Heart right ventricle (tissue), 16 donors: ENCODE data around the gene MYRF. TPM values are rescaled to one million over a fixed set of nuclear protein-coding genes. Genes with fewer than 3 reads are reported as not detected.

Experiments used
- ATAC-seq, 8 donors: fragments of 200-7000 bp; cut with Tn5 transposase; one replicate each; pipeline ENCODE4 v1.9.1; 2020; ENCODE audit warnings: mild to moderate bottlenecking in 8 of 8, moderate library complexity in 8 of 8, moderate number of reproducible peaks in 1 of 8
- DNase-seq, 2 donors: peaks; one replicate each; pipeline ENCODE4 v3.0.0-alpha.2; 2020
- H3K27ac ChIP-seq, 10 donors: fragments of 200-600 bp; sonication (generic) in 2 of 10; one replicate each; pipeline versions ENCODE4 v1.5.0 to v1.8.0; 2020 to 2022; ENCODE audit warnings: mild to moderate bottlenecking in 3 of 10
- H3K27me3 ChIP-seq, 7 donors: fragments of 200-600 bp; one replicate each; pipeline ENCODE4 v1.8.0; 2021 to 2022; ENCODE audit warnings: mild to moderate bottlenecking in 2 of 7
- H3K36me3 ChIP-seq, 9 donors: fragments of 200-600 bp; sonication (generic) in 1 of 9; one replicate each; pipeline versions ENCODE4 v1.5.0 to v1.8.0; 2020 to 2022; ENCODE audit warnings: mild to moderate bottlenecking in 2 of 9
- H3K4me1 ChIP-seq, 9 donors: fragments of 200-600 bp; sonication (generic) in 1 of 9; one replicate each; pipeline versions ENCODE4 v1.5.0 to v1.8.0; 2020 to 2022; ENCODE audit warnings: mild to moderate bottlenecking in 4 of 9
- H3K4me3 ChIP-seq, 10 donors: fragments of 200-600 bp; sonication (generic) in 2 of 10; one replicate each; pipeline versions ENCODE4 v1.5.0 to v1.8.0; 2020 to 2022; ENCODE audit warnings: mild to moderate bottlenecking in 7 of 10, moderate library complexity in 2 of 10
- H3K9me3 ChIP-seq, 11 donors: fragments of 200-600 bp in 10 of 11; sonication (generic) in 2 of 11; one replicate each; pipeline versions ENCODE4 v1.5.0 to v1.8.0; 2013 to 2022; ENCODE audit warnings: mild to moderate bottlenecking in 2 of 11, control low read depth in 1 of 11, moderate library complexity in 1 of 11
- WGBS, 2 donors: extraction: QIAGEN DNeasy Blood & Tissue Kit; methylation state at CpG; one replicate each; pipeline ENCODE4 v1.1.7; 2013; ENCODE audit warnings: inconsistent platforms in 1 of 2; 5-methylcytosine and 5-hydroxymethylcytosine counted together
- intact Hi-C, 10 donors: fragments of 100-400 bp; cut with DNase I; formaldehyde crosslinking; loops; one replicate each; pipeline versions ENCODE4 v1.11.1 to v1.14.2; 2022
- long read RNA-seq, 3 donors: library from polyadenylated mRNA; unstranded; transcript quantifications; one replicate each; pipeline ENCODE4 v2.0.0, GENCODE V29; 2020 to 2021
- polyA plus RNA-seq, 2 donors: library from polyadenylated mRNA; stranded (reverse); fragments of 200-250 nt; gene quantifications; one replicate each; pipeline ENCODE4 v1.2.3, GENCODE V29; 2013
- total RNA-seq, 10 donors: library from RNA; stranded (reverse); fragmentation: NEBNext Ultra II Directional in 3 of 10; extraction: Animal tissue kit (Norgen Biotek cat#: 25700) in 3 of 10; gene quantifications; one replicate each; pipeline versions ENCODE4 v1.2.1 to v1.2.4, GENCODE V29; 2021 to 2023
- TF ChIP-seq, protein P1 (sequence below), 9 donors: fragments of 200-600 bp; sonication (generic) in 2 of 9; IDR thresholded peaks; one replicate each; pipeline versions ENCODE4 v1.5.0 to v1.8.0; 2021 to 2022; ENCODE audit warnings: antibody characterized with exemption in 9 of 9, mild to moderate bottlenecking in 5 of 9, moderate library complexity in 1 of 9
- donor health status: Arrhythmogenic right ventricular cardiomyopathy.
- donor health status: ischemic (EF 13 %, LVEDD 7.1; RV severe dilation, severe dysfunction).
- donor health status: healthy with polysubstance abuse.
- donor health status: DM: no; HTN: yes; CAD: no.
- donor health status: DM: no; HTN: no; CAD: no.
- donor health status: ischemic (EF 25% LVEDD 6.9; RV normal size, moderate dysfunction).
- donor health status: ischemic (EF 25% LVEDD 5.7; RV mildly dilated, moderate dysfunction).
- donor health status: healthy.
- donor health status: DM: yes; HTN: yes; CAD: no.
- donor health status: Ischemic cardiomyopathy.
- donor health status: ischemic (EF 35%, LVEDD 5.7; RV mildly dilated, moderate dysfunction).
- donor health status: nonischemic (EF 11% LVEDD 7.7; RV severe dilation, severe dysfunction).
- donor health status: DM: yes; HTN: yes; CAD: no.
- donor health status: PGD.
- donor health status: ischemic (EF 29% LVEDD 5.4; RV normal size, mild dysfunction).
- donor health status: nonischemic (EF 23%, LVEDD 6.1; RV moderate dilation, normal function).

The MYRF gene
- total RNA-seq, result 1 to 10 TPM in 1 of 10 donors, under 1 TPM in 9; 0.13 to 1.2 (median 0.26) TPM
- polyA plus RNA-seq, result under 1 TPM; 0.16 to 0.37 TPM
- long read RNA-seq, donor 1, partial matches to known transcripts, result 1 of 2 reads
- long read RNA-seq, donor 1, other reads (novel, unspliced or antisense), result 1 of 2 reads
- long read RNA-seq, donor 2, partial matches to known transcripts, result 1 of 2 reads
- long read RNA-seq, donor 2, other reads (novel, unspliced or antisense), result 1 of 2 reads
- long read RNA-seq, donor 3, partial matches to known transcripts, result 3 of 3 reads
- long read RNA-seq, donor 3, other reads (novel, unspliced or antisense), result 0 of 3 reads

GRCh38 chr11:61752117-61752924 is at the start of gene MYRF:
MYRF (plus strand) TSS chr11:61752636; CDS start chr11:61752745, 109 bp downstream.
- Histone ChIP-seq H3K4me3 (peak within 1 kb of the TSS in 9 of 10 donors; percentile 26 to 55 (median 46)), H3K27me3 (peaks cover 0 to 36% (median 5%) of the 10 kb centered on the region in 7 donors), H3K9me3 (no peaks in the 10 kb centered on the region), H3K36me3 (no peaks in the 10 kb centered on the region), H3K4me1 (peaks cover 0 to 30% (median 7%) of the 10 kb centered on the region in 9 donors), H3K27ac (no peak within 1 kb of the TSS)
- ATAC-seq (peak in 6 of 8 donors; percentile 28 to 72 (median 42)), DNase-seq (peak; percentile 35 to 65)
- 3% methylated on average over 67 to 90 of the region's 93 CpGs for WGBS, 2 donors
- TF ChIP-seq, protein P1, sequence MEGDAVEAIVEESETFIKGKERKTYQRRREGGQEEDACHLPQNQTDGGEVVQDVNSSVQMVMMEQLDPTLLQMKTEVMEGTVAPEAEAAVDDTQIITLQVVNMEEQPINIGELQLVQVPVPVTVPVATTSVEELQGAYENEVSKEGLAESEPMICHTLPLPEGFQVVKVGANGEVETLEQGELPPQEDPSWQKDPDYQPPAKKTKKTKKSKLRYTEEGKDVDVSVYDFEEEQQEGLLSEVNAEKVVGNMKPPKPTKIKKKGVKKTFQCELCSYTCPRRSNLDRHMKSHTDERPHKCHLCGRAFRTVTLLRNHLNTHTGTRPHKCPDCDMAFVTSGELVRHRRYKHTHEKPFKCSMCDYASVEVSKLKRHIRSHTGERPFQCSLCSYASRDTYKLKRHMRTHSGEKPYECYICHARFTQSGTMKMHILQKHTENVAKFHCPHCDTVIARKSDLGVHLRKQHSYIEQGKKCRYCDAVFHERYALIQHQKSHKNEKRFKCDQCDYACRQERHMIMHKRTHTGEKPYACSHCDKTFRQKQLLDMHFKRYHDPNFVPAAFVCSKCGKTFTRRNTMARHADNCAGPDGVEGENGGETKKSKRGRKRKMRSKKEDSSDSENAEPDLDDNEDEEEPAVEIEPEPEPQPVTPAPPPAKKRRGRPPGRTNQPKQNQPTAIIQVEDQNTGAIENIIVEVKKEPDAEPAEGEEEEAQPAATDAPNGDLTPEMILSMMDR (IDR thresholded peaks at IDR 0.05), result peak in 7 of 9 donors; percentile 30 to 65 (median 50)
- intact Hi-C loops, result loop anchor here in 2 of 10 donors (5.0 kb wide), 1 partner anchor 355 kb away; no protein-coding TSS in a partner anchor

GRCh38 chr11:61702701-61703312 is 49.6 kb upstream of the MYRF start:
- 79 to 80% methylated on average over 11 of the region's 11 CpGs for WGBS, 2 donors
- Histone ChIP-seq H3K36me3 (no peaks in the 10 kb centered on the region), H3K4me3 (no peak overlapping the region), H3K9me3 (no peaks in the 10 kb centered on the region), H3K27ac (no peak overlapping the region), H3K4me1 (peaks cover 12 to 57% (median 43%) of the 10 kb centered on the region in 9 donors), H3K27me3 (no peaks in the 10 kb centered on the region)
- ATAC-seq (no peak), DNase-seq (no peak)
- intact Hi-C loops, result no loop called here
- TF ChIP-seq, protein P1 (IDR thresholded peaks at IDR 0.05), result no peak

- Histone ChIP-seq H3K27me3 (no peaks in the 10 kb centered on the region), H3K36me3 (no peaks in the 10 kb centered on the region), H3K4me3 (no peak overlapping the region), H3K9me3 (no peaks in the 10 kb centered on the region), H3K4me1 (peaks cover 4 to 37% (median 24%) of the 10 kb centered on the region in 9 donors), H3K27ac (no peak overlapping the region)
- intact Hi-C loops, result no loop called here
- no peak for DNase-seq
- WGBS, 2 donors, result 89 to 91% methylated on average over 15 of the region's 15 CpGs
- TF ChIP-seq, protein P1 (IDR thresholded peaks at IDR 0.05), result no peak
- no peak for ATAC-seq
These were observed 47.6 kb upstream of the MYRF start for GRCh38 chr11:61704838-61705237.
